Measurements from ENCODE around the gene IGFBPL1. TPM values are rescaled to one million over a fixed set of nuclear protein-coding genes. Genes with fewer than 3 reads are reported as not detected.
"Not testable (repeated sequence)": the region's sequence is repeated elsewhere in the genome, so short reads cannot be mapped to it uniquely, and the experiment has no call there.

The IGFBPL1 gene
- polyA plus RNA-seq, 1 experiment: 0.07 TPM

DNA sequence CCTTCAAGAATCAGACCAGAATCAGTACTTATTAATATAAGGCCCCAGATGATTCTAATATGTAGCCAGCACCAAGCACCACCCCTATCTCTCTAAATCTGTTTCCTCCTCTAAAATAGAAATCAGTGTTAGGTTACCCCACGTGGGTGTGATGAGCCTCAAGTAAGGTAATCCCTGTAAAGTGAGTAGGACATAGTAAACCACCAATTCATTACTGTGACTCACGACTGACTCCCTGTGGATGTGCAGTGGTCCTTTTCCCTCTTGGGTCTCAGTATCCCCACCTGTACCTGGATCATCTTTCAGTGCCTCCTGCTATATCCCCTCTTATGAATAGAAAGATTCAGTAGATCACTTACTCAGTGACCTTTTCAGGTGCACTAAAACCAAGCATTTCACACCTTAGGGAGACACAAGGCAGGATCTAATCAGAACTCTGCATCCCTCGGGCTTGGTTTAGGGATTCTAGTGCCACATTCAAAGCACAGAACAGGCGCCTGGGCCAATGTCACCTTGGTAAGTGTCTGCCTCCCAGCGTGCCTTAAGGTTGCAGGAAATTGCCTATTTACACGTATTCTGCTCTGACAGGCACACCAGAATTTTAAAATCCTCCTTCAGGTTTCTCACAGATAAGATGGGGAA is 43.9 kb downstream of the IGFBPL1 start:
- DNase-seq (ENCODE audit: low read depth, low spot score): no peak
- Histone ChIP-seq H3K27me3 (ENCODE audit: control insufficient read depth, insufficient read depth, low read length) (no peaks in the 10 kb centered on the region), H3K4me3 (ENCODE audit: low read depth, low read length) (no peak overlapping the region), H3K27ac (ENCODE audit: low read depth, low read length) (no peak overlapping the region), H3K9me3 (ENCODE audit: control insufficient read depth, insufficient read depth, low read length) (peaks cover 9% of the 10 kb centered on the region)
- TF ChIP-seq, protein P1, sequence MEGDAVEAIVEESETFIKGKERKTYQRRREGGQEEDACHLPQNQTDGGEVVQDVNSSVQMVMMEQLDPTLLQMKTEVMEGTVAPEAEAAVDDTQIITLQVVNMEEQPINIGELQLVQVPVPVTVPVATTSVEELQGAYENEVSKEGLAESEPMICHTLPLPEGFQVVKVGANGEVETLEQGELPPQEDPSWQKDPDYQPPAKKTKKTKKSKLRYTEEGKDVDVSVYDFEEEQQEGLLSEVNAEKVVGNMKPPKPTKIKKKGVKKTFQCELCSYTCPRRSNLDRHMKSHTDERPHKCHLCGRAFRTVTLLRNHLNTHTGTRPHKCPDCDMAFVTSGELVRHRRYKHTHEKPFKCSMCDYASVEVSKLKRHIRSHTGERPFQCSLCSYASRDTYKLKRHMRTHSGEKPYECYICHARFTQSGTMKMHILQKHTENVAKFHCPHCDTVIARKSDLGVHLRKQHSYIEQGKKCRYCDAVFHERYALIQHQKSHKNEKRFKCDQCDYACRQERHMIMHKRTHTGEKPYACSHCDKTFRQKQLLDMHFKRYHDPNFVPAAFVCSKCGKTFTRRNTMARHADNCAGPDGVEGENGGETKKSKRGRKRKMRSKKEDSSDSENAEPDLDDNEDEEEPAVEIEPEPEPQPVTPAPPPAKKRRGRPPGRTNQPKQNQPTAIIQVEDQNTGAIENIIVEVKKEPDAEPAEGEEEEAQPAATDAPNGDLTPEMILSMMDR (IDR thresholded peaks at IDR 0.05; ENCODE audit: low read depth, low read length): no peak
- CTCF ChIA-PET: no interaction called here
- POLR2A ChIA-PET: interaction anchor here (1.8 kb wide), 1 partner anchor 13 kb away, joined by 4 read pairs; the partner anchor contains the start of gene ALDH1B1

DNA sequence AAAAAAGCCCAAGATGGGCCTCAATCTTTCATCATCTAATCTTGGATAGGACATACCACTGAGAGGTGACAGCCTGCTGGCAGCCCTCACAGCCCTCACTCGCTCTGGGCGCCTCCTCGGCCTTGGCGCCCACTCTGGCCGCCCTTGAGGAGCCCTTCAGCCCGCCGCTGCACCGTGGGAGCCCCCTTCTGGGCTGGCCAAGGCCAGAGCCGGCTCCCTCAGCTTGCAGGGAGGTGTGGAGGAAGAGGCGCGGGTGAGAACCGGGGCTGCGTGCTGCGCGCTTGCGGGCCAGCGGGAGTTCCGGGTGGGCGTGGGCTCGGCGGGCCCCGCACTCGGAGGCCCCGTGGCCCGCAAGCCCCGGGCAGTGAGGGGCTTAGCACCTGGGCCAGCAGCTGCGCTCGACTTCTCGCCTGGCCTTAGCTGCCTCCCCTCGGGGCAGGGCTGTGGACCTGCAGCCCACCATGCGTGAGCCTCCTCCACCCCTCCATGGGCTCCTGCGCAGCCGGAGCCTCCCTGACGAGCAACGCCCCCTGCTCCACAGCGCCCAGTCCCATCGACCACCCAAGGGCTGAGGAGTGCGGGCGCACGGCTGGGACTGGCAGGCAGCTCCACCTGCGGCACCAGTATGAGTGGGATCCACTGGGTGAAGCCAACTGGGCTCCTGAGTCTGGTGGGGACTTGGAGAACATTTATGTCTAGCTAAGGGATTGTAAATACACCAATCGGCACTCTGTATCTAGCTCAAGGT is 46.7 kb downstream of the IGFBPL1 start:
- H3K9me3 ChIP-seq (ENCODE audit: control insufficient read depth, insufficient read depth, low read length); H3K4me3 ChIP-seq (ENCODE audit: low read depth, low read length); H3K27me3 ChIP-seq (ENCODE audit: control insufficient read depth, insufficient read depth, low read length); DNase-seq (ENCODE audit: low read depth, low spot score); H3K27ac ChIP-seq (ENCODE audit: low read depth, low read length); POLR2A ChIA-PET: not testable (repeated sequence)
- CTCF ChIA-PET: interaction anchor here (1.4 kb wide), 1 partner anchor 14 kb away, joined by 5 read pairs; no protein-coding TSS in a partner anchor

DNA sequence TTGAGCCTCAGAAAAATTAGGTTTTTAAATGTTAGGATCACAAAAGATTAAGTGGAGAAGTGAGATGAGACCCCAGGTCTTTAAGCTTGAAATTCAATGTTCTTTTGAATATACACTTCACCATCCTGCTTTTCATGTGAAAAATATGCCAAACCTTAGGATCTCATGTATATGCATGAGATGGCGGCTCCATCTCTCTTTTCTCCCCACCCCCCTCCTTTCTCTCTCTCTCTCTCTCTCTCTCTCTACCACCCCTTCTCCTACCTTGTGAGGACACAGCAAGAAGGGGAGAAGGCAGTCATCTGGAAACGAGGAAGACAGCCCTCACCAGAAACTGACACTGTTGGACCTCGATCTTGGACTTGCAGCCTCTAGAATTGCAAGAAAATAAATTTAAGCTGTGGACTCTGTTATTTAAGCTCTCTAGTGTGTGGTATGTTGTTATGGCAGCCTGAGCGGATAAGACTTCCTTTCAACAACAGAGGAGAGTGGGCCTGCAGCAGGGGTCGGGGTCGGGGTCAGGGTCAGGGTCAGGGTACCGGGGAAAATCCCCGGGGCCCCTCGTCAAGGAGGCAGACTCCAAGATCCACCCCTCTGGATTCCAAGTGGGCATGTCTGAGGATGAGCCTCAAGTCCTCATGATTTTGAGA is 48.1 kb downstream of the IGFBPL1 start:
- Histone ChIP-seq H3K27me3 (ENCODE audit: control insufficient read depth, insufficient read depth, low read length) (peaks cover 13% of the 10 kb centered on the region), H3K9me3 (ENCODE audit: control insufficient read depth, insufficient read depth, low read length) (peaks cover 3% of the 10 kb centered on the region; the same call in 1 of the 2 replicates), H3K4me3 (ENCODE audit: low read depth, low read length) (no peak overlapping the region), H3K27ac (ENCODE audit: low read depth, low read length) (no peak overlapping the region)
- CTCF ChIA-PET: interaction anchor here (1.4 kb wide), 1 partner anchor 13 kb away, joined by 5 read pairs; no protein-coding TSS in a partner anchor
- TF ChIP-seq, protein P1 (IDR thresholded peaks at IDR 0.05; ENCODE audit: low read depth, low read length): no peak
- DNase-seq (ENCODE audit: low read depth, low spot score): no peak
- POLR2A ChIA-PET: no interaction called here

DNA sequence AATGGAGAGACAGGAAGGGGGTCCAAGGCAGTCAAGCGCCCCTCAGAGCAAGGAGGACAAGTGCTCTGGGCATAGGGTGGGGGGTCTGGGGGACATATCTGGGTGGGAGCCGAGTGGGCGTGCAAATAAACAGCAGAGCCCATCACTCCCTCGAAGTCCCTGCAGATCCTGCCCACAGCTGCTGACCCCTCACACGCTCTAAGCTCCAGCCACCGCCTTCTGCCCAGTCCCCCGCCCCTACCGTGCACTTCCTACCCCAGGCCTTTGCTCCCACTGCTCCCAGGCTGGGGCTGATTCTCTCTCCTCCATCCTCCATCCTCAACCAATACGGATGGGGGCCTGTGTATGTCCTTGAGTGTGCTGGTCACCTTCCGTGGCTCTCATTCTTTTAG is 48.7 kb downstream of the IGFBPL1 start:
- TF ChIP-seq, protein P1 (IDR thresholded peaks at IDR 0.05; ENCODE audit: low read depth, low read length): no peak
- CTCF ChIA-PET: no interaction called here
- Histone ChIP-seq H3K9me3 (ENCODE audit: control insufficient read depth, insufficient read depth, low read length) (peaks cover 3% of the 10 kb centered on the region; the same call in 1 of the 2 replicates), H3K27ac (ENCODE audit: low read depth, low read length) (no peak overlapping the region), H3K4me3 (ENCODE audit: low read depth, low read length) (no peak overlapping the region), H3K27me3 (ENCODE audit: control insufficient read depth, insufficient read depth, low read length) (peaks cover 19% of the 10 kb centered on the region)
- DNase-seq (ENCODE audit: low read depth, low spot score): no peak
- POLR2A ChIA-PET: no interaction called here

DNA sequence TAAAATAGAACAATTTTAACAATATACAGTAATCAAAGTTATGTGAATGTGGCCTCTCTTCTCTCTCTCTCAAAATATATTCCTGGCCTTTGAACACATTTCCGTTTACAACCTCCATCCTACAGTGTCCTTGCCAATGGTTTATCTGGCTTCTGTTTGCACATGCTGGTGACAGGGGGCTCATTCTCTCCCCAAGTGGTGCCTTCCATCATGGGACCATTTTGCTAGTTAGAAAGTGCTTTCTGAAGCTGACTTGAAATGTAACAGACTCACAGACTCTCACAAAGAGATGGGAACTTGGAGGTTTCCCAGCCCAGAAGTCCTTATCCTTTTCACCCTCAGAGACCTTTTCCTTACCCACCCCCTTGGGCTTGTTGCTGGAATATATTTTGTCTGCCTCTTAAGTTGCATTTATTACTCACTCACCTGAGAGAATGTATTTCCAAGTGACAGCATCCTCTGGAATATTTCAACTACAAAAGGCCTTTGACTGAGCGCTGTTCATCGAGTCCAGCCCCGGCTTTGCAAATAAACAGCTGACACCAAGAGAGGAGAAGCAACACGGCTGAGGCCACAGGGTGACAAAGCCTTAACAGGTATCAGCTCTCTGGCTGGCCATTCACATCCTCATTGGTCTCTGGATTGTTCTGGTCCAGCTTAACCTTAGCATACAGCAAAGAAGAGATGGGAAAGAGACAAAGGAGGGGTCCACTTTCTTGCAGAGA is 49.2 kb downstream of the IGFBPL1 start:
- Histone ChIP-seq H3K9me3 (ENCODE audit: control insufficient read depth, insufficient read depth, low read length) (peaks cover 3% of the 10 kb centered on the region; the same call in 1 of the 2 replicates), H3K27ac (ENCODE audit: low read depth, low read length) (no peak overlapping the region), H3K4me3 (ENCODE audit: low read depth, low read length) (no peak overlapping the region), H3K27me3 (ENCODE audit: control insufficient read depth, insufficient read depth, low read length) (peaks cover 25% of the 10 kb centered on the region)
- CTCF ChIA-PET: interaction anchor here (1.3 kb wide), 1 partner anchor 470 kb away, joined by 3 read pairs; no protein-coding TSS in a partner anchor
- POLR2A ChIA-PET: no interaction called here
- TF ChIP-seq, protein P1 (IDR thresholded peaks at IDR 0.05; ENCODE audit: low read depth, low read length): no peak
- no peak for DNase-seq (ENCODE audit: low read depth, low spot score)
